ENCODE measurements around the gene RAPGEF1.
A peak's percentile ranks its signal among the peaks of the same experiment; 100 is the strongest.

The RAPGEF1 gene

DNA sequence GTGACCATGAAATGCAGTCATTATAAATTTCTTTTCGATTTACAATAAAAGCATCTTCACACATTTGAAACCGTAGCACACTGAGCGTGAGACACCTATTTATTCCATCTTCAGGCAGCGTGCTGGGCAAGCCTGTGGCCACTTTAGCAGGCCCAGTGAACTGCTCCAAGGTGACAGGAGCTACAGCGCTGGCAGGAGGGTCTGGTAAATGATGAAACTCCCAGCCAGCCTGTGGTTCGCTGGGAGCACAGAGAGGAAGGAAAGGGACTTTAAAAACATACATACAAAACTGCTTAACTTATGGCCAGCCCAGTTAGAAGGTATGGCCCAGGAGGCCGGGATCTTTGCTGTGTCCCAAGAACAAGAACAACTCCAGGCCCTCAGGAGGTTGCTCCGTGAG, 5.1 kb downstream of the RAPGEF1 start:
- TF ChIP-seq, protein P1, sequence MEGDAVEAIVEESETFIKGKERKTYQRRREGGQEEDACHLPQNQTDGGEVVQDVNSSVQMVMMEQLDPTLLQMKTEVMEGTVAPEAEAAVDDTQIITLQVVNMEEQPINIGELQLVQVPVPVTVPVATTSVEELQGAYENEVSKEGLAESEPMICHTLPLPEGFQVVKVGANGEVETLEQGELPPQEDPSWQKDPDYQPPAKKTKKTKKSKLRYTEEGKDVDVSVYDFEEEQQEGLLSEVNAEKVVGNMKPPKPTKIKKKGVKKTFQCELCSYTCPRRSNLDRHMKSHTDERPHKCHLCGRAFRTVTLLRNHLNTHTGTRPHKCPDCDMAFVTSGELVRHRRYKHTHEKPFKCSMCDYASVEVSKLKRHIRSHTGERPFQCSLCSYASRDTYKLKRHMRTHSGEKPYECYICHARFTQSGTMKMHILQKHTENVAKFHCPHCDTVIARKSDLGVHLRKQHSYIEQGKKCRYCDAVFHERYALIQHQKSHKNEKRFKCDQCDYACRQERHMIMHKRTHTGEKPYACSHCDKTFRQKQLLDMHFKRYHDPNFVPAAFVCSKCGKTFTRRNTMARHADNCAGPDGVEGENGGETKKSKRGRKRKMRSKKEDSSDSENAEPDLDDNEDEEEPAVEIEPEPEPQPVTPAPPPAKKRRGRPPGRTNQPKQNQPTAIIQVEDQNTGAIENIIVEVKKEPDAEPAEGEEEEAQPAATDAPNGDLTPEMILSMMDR (IDR thresholded peaks at IDR 0.05; ENCODE audit: control insufficient read depth, extremely low read depth, insufficient read depth): no peak
- DNase-seq (ENCODE audit: low read depth): no peak
- H3K4me3 ChIP-seq (ENCODE audit: low read depth, low read length): no peak overlapping the region

DNA sequence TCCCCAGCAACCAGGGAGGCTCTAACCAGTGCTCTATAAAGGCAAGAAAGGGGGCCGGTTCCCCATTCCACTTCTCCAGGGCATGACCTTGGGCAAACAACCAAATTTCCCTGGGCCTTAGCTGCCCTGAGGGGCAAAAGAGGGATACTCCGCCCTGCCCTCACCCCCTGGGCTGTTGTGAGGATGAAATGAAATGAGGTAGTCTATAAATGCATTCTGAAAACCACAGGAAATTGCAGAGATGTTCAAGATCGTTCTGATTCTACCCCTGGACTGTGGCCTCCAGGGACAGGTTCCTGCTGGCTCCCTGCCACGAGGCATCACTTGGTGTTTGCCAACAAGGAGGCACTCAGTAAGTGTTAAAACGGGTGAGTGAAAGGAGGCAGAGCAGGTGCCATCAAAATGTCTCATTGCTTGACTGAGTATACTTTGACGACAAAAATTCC, 5.7 kb downstream of the RAPGEF1 start:
- H3K4me3 ChIP-seq (ENCODE audit: low read depth, low read length): no peak overlapping the region
- peak; percentile 40 for DNase-seq (ENCODE audit: low read depth)
- TF ChIP-seq, protein P1 (IDR thresholded peaks at IDR 0.05; ENCODE audit: control insufficient read depth, extremely low read depth, insufficient read depth): no peak

DNA sequence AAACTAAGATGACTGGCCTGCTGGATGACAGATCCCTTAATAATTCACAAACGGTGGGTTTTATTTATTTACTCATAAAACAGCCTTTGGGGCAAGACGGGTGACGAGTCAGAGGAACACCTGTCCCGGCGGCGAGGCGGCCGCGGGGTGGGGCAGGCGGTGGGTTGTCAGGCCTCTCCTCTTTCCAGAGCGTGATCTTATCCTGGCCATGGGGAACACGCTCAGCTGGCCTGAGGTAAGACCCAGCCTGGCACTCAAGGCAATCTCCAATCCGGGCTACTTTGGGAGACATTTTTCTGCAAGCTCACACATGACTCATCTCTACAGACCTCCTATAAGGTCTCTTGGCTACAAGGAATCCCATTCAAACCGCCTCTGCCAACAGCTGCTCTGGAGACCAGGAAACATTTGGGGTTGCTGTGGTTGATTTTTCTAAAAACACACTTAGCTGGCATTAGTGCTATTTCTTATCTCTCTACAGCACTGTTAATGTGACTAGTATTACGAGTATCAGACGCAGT, 6.3 kb downstream of the RAPGEF1 start:
- H3K4me3 ChIP-seq (ENCODE audit: low read depth, low read length): no peak overlapping the region
- no peak for DNase-seq (ENCODE audit: low read depth)
- TF ChIP-seq, protein P1 (IDR thresholded peaks at IDR 0.05; ENCODE audit: control insufficient read depth, extremely low read depth, insufficient read depth): no peak

DNA sequence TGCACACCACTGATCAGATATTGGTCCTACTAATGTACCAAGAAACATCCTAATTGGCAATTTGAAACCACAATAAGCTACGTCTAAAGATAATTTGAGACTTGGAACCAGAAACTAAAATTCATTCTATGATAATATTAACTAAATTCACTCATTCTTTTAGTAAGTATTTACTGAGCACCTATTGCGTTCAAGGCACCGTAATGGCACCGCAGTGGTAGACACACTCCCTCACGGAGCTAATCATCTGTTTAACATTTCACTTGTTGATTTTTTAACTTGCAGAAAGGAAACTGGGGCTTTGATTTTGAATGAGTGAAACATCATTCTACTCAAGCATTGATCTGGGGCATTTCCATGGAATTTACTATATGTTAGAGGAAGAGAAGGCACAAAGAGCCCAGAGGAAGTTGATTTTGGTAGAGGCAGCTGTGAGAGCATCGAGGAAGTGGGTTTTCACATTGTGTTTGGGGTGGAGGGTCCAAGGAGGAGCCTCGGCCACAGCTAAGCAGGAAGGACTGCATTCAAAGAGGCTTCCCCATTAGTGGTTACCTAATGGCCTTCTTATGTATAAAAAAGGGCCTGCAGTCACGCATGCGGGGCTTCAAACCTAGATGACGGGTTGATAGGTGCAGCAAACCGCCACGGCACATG, 7.1 kb downstream of the RAPGEF1 start:
- H3K4me3 ChIP-seq (ENCODE audit: low read depth, low read length): no peak overlapping the region
- TF ChIP-seq, protein P1 (IDR thresholded peaks at IDR 0.05; ENCODE audit: control insufficient read depth, extremely low read depth, insufficient read depth): no peak
- DNase-seq (ENCODE audit: low read depth): no peak

DNA sequence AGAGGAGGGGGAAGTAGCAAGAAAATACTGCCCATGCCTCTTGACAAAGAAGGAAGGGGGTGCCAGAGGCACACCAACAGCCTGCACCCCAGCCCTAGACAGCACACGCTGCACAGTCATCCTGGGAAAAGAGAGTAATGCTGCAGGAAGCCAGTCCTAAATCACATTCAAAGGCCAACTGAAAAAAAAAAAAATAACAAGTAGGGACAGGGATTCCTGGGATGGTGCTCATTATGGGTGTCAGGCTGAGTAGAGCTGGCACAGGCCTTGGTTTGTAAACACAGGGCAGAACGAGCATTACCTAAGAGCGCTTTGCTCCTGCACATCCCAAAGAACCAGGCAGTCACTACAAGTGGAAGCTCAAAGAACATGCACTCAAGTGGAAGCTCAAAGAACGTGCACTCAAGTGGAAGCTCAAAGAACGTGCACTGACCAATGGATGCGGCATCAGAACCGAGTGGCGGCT, 7.8 kb downstream of the RAPGEF1 start:
- TF ChIP-seq, protein P1 (IDR thresholded peaks at IDR 0.05; ENCODE audit: control insufficient read depth, extremely low read depth, insufficient read depth): no peak
- peak; percentile 66 for DNase-seq (ENCODE audit: low read depth)
- H3K4me3 ChIP-seq (ENCODE audit: low read depth, low read length): no peak overlapping the region

DNA sequence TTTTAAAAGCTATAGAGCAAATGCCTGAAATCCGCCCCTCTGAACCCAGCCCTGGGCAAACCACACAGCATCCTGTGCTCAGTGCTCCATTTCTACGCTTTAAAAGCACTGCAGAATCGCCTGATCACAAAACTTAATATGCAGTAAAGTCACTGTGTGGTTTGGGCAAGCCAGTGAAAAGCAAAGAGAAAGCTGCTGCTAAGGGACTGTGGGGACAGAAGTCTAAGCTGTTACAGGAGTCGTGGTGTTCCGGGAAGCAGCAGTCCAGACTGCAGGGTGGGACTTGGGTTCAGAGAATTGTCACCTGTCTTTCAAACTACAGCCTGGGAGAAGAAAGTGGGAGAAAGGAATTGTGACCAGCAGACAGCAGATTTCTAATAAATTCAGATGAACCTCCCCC, 8.2 kb downstream of the RAPGEF1 start:
- no peak for DNase-seq (ENCODE audit: low read depth)
- TF ChIP-seq, protein P1 (IDR thresholded peaks at IDR 0.05; ENCODE audit: control insufficient read depth, extremely low read depth, insufficient read depth): no peak
- H3K4me3 ChIP-seq (ENCODE audit: low read depth, low read length): no peak overlapping the region

DNA sequence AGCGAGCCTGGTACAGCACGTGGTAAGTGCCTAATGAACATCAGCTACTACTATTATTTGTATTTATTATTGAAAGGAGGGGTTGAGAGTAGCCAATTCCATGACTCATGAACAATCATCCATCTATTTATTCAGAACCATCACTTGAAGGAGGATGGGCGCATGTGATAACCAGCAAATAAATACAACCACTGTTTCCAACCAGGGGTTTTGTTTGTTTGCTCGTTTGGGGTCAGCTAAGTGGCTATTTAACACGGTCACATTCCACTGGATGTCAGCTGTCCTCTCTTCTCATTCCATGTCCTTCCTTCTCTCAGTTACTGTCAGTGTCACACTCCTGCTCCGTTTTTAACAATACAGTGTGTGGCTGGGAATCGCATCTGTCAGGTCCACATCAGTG, 8.6 kb downstream of the RAPGEF1 start:
- DNase-seq (ENCODE audit: low read depth): no peak
- H3K4me3 ChIP-seq (ENCODE audit: low read depth, low read length): no peak overlapping the region

More for the DNA sequence above, 8.6 kb downstream of the RAPGEF1 start:
- TF ChIP-seq, protein P1 (IDR thresholded peaks at IDR 0.05; ENCODE audit: control insufficient read depth, extremely low read depth, insufficient read depth): no peak
